Putamen (tissue), 1 donor: ENCODE measurements around the gene AP3D1.
"Not testable (repeated sequence)": the region's sequence is repeated elsewhere in the genome, so short reads cannot be mapped to it uniquely, and the experiment has no call there.

ENCODE experiments used
- DNase-seq: peaks from one replicate; pipeline ENCODE4 v3.0.0-alpha.2; 2016; ENCODE audit warnings: low spot score

Gene AP3D1

DNA sequence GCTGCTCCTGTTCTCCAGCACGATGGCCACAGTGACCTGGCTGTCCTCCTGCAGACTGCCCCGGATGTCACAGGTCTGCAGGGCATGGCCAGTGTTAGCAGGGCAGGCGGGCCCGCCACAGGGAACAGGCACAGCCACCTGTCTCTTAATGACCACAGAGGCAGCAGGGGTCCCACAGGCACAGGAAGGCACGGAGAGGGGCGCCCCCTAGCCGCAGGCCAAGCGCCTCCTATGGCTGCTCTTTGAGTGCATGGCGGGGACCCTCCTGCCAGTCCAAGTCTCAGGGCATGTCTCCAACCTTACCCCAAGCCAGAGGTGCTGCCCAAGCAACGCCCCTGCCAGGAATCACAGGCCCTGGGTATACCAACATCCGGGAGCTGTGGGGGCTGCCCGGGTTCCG lies 40.5 kb downstream of the AP3D1 start:
- no peak for DNase-seq

DNA sequence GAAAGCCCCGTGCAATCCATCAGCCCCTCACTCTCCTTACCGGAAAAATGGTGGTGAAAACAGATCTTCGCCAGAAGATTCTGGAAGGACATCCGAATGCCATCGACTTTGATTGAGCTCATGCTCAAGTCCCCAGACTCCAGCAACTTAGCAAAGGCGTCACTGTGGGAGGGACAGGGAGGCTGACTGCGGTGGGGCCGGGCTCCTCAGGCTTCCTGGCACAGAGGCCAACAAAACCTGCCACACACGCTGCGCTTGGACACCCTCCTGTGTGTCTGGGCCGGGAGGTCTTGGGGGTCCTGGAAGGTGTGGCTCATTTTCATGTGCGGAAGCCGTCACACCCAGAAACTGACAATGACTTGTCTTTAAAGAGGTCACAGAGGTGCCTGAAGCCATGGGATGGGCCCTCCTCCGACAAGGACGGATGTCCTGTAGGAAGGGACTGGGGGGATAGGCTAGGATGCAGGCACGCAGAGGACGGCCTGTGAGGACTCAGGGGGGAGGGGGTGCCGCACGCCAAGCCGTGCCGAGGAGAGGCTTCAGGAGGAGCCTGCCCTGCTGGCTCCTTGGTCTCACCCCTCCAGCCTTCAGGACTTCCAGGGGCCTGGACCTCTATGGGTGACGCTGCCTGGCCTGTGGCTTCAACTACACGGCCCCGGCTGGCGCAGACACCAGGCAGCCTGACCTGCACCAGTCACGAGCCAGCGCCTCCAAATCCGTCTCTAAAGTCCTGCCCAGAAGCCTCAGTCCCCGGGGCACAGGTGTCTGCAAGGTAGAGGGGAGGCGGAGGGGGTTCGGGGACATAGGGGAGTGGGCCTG lies 42.1 kb downstream of the AP3D1 start:
- no peak for DNase-seq

DNA sequence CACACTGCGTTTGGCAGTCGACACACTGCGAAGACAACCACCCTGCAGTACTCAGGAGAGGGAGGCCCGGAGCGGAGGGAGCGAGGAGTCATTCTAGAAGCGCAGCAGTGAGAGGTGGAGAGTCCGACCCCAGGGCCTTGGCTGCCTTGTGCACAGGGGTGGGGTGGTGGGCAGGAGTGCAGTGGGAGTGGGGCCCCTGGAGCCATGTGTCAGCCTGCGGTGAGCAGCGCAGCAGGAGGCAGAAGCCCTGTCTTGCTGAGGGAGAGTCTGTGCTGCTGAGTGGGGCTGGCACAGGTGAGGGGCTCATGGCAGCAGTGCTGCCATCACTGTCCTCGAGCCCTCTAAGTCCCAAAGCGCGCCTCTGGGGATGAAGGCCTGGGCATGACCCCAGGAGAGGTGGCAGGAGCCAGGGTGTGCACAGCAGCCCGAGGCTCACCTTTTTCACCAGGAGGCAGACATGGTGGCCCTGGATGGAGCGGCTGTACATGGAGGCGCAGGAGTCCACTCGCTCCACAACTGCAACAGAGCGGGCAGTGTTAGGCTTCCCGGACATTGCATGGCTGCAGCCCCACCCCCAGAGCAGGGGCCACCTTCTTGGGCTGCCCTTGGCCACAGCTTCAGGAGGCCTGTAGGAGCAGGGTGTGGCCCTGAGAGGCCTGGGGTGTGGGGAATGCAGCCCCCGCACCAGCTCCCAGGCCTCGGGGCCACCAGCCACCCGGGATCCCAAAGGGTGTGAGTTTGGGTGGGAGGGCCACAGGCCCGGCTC lies 42.9 kb downstream of the AP3D1 start:
- DNase-seq = no peak

DNA sequence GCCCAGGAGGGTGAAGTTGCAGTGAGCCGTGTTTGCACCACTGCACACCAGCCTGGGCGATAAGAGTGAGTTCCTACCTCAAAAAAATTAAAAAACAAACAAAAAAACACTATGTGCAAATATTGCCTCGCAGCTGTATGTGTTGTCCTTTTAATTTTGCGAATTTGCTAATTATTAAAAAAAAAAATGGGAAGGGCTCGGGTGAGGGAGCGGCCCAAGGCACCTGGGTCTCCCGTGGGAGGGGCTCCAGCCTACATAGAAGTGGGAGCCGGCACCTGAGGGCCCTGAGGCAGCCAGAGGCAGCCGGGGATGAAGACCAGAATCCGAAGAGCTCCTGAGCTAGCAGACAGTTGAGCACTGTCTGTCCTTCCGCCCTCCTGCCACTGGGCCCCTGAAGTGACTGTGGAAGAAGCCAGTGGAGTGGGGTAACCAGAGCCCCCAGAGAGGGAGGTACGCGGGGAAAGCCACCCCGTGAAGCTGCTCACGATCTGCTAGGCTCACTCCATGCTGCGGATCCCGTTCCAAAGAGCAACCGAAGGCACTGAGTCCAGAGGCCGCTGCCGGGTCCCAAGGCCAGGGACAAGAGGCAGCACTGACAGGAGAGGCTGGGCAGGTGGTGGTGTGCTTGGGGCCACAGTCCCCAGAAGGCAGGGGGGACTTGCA lies 48.2 kb downstream of the AP3D1 start:
- DNase-seq = no peak

DNA sequence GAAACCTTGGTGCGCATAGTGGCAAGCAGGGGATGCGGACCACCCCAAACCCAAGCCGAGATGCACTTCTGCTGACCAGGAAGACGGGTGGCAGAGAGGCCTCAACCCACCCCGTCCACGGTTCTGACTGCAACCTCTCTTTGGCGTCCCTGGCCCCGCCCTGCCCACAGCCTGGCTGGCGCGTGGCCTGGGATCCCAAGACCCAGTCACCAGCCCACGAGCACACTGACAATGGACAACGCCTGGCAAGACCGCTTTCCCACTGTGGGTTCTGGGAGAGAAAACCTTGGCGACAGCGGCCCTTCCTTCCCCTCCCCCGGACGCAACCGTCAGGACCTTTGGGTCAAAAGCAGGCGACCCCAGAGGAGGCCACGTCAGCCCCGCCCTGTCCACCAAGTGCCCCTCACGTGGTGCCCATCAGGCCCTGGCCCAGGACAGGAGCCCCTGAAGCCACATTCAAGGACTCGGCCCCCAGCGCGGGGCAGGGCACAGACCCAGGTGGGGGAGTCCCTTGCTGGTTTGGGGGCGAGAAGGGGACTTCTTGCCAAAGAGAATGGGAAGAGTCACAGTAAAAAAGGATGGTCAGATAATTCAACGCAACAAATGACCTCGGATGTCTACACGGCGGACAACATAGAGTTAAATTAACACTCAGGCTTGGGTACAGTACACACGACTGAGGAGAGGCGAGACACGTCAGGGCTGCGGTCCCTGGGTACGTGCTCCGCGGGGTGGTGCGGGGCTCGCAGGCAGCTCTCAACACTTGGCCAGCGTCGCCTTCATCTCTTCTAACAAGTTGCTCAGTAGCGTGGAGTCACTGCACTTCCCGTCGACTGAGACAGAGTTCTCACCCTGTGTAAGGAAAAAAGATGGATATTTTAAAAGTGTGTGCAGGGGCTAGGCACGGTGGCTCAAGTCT lies 49.7 kb downstream of the AP3D1 start:
- peak; percentile 78 for DNase-seq

DNA sequence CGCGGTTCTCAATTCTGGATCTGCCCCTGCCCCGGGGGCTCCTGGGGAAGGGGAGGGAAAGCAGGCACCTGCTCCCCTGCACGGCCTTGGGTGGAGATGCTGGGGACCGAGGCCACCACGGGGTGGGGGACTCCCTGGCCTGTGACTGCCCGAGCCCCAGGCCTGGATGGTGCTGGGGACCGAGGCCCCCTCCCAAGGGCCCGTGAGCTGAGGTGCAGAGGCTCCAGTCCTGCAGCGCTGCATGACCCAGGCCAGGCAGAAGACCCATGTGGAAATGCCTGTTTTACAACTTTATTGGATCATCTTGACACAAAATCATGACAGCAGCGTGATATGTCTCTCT lies 50.7 kb downstream of the AP3D1 start:
- DNase-seq = no peak

DNA sequence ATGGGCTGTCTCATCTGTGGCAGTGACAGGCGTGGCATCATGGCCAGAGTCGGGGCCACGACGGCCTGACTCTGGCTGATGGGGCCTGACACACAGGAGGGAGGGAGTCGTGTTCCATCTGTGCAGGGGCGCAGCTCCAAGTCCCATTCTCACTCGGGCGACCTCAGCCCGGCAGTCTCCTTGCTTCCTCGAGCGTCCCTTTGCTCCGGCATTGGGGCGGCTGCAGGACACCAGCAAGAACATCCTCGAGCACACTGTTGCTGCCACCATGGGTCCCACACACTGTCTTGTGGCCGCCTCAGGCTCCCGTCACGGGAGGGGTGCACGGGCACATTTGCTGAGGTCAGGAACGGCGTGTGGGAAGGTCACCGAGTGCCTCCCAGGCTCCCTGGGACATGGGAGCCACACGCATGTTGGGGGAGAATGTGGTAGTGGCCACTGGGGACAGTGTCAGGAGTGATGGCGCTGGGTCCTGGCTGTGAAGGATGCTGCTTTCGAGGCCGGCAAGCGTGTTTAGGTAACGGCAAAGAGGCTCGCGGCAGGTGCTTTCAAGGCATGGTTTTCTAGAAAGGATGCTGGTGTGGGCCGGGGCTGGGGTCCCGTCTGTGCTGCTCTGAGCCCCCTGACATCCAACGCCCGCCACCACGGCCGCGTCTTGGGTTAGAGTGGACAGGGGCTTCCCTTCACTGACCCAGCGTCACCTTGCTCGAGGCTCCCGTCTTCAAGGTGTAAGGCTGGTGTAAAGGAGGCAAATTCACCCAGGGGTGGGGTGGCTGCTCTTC lies 51.2 kb downstream of the AP3D1 start:
- DNase-seq = no peak

DNA sequence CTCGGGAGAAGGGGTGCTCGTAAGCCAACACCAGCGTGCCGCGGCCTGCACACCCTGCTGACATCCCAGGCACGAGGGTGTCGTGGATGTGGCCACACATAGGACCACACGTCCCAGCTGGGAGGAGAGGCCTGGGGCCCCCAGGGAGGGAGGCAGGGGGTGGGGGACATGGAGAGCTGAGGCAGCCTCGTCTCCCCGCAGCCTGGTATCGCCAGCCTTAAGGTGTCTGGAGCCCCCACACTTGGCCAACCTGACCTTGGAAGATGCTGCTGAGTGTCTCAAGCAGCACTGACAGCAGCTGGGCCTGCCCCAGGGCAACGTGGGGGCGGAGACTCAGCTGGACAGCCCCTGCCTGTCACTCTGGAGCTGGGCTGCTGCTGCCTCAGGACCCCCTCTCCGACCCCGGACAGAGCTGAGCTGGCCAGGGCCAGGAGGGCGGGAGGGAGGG lies 52.3 kb downstream of the AP3D1 start:
- DNase-seq = no peak

DNA sequence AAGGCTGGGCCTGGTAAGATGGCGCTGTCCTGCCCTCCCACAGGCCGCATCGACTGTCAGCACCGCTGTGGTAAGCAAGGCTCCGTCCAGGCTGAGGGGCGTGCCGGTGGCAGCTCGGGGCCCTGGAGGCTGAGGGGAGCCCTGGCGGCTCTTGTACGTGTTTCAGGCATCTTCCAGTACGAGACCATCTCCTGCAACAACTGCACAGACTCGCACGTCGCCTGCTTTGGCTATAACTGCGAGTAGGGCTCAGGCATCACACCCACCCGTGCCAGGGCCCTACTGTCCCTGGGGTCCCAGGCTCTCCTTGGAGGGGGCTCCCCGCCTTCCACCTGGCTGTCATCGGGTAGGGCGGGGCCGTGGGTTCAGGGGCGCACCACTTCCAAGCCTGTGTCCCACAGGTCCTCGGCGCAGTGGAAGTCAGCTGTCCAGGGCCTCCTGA lies 53.5 kb downstream of the AP3D1 start:
- DNase-seq = no peak

DNA sequence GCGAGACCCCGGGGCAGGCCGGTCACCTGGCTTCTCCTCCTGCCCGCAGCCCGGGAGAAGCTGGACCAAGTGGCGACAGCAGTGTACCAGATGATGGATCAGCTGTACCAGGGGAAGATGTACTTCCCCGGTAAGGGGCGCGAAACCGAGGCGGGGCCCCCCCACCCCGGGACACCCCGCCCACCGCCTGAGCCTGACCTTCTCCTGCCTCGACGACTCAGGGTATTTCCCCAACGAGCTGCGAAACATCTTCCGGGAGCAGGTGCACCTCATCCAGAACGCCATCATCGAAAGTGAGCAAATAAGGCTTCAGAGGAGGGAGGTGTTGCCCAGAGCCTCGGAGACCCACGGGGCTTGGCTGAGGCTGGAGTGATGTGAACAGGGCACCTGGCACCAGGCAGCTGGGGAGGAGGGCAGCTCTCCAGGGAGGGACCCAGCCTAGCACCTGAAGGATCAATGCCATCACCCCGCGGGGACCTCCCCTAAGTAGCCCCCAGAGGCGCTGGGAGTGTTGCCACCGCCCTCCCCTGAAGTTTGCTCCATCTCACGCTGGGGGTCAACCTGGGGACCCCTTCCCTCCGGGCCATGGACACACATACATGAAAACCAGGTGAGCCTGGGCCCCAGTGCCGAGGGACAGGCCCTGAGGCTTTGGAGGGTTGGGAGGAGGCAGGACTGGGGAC lies 54.0 kb downstream of the AP3D1 start:
- no peak for DNase-seq

DNA sequence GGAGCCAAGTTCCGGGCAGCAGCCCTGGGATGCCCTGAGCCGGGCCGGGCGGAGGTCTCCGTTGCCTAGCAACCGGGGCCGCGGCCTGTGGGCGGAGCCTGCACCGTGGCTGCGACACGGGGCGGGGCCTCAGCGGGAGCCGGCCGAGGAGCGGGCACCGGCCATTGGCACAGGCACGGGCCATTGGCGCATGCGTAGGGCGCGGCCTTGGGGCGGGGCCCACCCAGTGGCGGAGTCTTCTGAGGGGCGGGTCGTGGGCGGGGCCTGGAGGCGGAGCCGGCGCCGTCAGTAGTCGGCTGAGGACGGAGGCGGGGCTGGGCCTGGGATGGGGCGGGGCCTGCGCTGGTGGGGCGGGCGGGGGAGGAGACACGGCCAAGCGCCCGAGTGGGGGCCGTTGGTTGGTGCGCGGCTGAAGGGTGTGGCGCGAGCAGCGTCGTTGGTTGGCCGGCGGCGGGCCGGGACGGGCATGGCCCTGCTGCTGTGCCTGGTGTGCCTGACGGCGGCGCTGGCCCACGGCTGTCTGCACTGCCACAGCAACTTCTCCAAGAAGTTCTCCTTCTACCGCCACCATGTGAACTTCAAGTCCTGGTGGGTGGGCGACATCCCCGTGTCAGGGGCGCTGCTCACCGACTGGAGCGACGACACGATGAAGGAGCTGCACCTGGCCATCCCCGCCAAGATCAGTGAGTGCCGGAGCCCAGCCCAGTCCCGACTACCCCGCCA lies 54.7 kb downstream of the AP3D1 start, which contains the start of gene IZUMO4:
Gene IZUMO4 (plus strand): TSS at position 436 of the 723 bp plus-strand sequence. CDS start 31 bp downstream, at position 467.
- peak; percentile 99 for DNase-seq

DNA sequence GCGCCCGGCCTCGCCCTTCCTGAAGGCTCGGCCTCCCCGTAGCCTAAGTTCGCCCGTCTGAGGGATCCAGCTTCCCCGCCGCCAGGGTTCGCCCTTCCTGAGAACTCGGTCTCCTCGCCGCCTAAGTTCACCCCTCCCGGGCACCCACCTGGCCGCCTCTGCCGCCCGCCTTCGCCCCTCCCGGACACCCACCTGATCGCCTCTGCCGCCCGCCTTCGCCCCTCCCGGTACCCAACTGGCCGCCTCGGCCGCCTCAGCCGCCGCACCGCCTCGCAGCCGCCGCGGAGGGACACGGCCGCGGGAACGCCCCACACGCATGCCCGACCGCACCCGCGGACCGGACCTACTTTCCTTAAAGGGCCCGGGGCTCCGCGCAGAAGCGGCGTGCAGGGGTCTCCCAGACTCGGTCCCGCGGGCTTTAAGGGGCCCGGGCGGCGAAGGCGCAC lies 55.3 kb downstream of the AP3D1 start, which contains the start of gene MOB3A:
Gene MOB3A (minus strand): TSS at position 293 of the 446 bp plus-strand sequence. CDS start 17,766 bp downstream, outside the sequence.
- no peak for DNase-seq

DNA sequence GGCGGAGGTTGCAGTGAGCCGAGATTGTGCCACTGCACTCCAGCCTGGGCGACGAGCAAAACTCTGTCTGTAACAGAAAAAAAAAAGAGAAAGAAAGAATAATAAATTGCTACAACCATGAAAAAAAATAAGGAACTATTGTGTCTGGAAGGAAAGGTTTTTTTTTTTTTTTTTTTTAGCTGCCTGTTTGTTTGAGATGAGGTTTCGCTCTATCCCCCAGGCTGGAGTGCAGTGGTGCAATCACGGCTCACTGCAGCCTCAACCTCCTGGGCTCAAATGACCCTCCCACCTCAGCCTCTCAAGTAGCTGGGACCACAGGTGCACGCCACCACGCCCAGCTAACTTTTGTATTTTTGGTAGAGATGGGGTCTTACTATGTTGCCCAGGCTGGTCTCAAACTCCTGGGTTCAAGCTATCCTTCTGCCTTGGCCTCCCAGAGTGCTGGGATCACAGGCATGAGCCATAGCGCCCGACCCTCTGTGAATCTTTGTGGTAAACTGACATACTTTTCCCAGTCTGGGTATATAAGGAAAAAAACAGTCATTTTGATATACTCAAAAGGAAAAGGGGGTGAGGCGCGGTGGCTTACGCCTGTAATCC lies 59.3 kb downstream of the AP3D1 start:
- not testable (repeated sequence) for DNase-seq

DNA sequence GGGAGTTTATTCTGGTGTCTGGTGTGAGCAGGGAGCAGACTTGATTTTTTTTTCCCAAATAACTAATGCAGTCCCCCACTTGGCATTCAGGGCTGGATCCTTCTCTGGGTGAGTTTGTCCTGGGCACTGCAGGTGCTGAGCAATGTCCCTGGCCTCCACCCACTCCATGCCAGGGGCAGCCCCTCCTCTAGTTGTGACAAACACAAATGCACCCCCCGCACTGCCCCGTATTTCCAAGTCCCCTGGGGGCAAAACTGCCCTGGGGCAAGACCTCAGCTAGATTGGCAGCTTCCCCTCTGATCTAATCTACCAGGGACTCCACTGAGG lies 61.7 kb downstream of the AP3D1 start:
- DNase-seq = no peak

DNA sequence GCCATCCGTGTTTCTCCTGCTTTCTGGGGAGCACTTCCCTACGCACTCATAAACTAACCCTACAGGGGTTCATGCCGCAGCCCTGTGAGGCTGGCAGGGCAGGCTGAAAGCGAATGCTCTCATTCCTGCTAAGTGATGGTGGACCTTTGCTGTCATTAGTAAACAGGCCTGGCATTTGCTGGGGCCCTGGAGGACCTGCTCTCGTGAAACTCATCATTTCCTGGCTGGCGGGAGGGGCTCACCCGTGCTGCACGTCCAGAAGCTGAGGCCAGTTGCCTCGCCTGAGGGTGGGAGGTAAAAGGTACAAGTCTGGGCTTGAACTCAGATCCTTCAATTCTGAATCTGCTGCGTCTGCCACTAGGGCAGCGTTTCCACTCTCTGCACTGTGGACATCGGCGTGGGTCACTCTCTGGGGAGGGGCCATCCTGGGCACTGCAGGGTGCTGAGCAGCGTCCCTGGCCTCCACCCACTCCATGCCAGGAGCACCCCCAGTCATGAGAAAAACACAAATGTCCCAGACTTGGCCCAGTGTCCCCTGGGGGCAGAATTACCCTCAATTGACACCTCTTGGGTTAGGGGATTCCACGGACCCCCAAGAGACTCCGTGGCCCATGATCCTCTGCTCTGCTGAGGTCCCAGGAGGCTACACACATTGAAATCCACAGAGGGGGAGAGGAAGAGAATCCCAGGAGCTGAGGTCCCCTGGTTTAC lies 62.2 kb downstream of the AP3D1 start:
- no peak for DNase-seq

DNA sequence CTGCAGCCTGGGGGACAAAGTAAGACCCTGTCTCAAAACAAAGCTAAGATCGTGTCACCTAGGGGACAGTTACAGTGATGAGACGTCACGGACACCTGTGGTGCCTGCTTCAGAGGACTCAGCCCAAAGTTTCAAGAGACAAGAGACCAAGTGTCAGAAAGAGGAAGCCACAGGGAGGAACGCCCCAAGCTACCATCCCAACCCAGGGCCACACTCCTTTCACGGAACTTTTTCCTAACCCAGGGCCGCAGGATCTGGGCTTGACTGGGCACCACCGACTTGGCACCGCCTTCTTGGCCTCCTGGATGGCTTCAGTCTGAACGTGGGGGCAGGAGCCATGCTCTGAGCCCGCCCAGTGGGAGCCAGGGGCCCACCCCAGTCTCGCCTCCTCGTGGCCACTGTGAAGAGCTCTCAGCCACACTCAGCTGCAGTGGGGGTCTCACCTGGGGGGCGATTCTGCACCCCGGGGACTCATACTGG lies 63.7 kb downstream of the AP3D1 start:
- no peak for DNase-seq

DNA sequence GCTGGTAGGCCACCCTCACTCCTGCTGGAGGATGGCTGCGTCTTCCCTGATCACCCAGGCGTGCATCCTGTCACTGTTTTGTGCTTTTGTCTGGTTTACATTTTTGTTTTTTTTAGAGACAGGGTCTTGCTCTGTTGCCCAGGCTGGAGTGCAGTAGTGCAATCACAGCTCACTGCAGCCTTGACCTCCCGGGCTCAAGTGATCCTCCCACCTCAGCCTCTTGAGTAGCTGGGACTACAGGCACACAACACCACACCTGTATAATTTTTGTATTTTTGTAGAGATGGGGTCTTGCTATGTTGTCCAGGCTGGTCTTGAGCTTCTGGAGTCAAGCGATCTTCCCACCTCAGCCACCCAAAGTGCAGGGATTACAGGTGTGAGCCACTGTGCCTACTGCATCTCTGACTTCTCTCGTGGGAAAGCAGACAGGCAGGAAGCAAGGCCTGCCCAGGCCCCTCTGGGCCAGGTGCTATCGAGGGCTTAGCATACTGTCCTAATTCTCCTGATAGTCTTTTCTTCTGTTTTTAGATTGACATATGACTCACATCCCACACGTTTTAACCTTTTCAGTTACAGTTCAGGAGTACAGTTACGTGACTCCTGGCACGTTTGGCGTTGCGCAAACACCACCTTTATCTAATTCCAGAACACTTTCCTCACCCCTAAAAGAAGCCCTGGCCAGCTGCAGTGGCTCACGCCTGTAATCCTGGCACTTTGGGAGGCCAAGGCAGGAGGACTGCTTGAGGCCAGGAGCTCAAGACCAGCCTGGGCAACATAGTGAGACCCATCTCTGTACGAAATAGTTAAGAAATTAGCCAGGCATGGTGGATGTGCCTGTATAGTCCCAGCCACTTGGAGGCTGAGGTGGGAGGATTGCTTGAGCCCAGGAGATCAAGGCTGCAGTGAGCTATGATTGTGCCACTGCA lies 64.4 kb downstream of the AP3D1 start:
- not testable (repeated sequence) for DNase-seq
